ENCODE data around the gene RBBP8NL.

GRCh38 chr20:62413025-62413570 is 14.2 kb downstream of the RBBP8NL start:
- no peak for TF ChIP-seq PRDM15 (CRISPR knock-in tag; IDR thresholded peaks at IDR 0.05)
- no peak for TF ChIP-seq RORB (CRISPR knock-in tag; IDR thresholded peaks at IDR 0.05)
- TF ChIP-seq, protein P1, sequence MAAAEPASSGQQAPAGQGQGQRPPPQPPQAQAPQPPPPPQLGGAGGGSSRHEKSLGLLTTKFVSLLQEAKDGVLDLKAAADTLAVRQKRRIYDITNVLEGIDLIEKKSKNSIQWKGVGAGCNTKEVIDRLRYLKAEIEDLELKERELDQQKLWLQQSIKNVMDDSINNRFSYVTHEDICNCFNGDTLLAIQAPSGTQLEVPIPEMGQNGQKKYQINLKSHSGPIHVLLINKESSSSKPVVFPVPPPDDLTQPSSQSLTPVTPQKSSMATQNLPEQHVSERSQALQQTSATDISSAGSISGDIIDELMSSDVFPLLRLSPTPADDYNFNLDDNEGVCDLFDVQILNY (CRISPR knock-in tag; IDR thresholded peaks at IDR 0.05), result no peak
- TF ChIP-seq MXD4 (CRISPR knock-in tag; IDR thresholded peaks at IDR 0.05; ENCODE audit: borderline replicate concordance), result no peak
- TF ChIP-seq, protein P2, sequence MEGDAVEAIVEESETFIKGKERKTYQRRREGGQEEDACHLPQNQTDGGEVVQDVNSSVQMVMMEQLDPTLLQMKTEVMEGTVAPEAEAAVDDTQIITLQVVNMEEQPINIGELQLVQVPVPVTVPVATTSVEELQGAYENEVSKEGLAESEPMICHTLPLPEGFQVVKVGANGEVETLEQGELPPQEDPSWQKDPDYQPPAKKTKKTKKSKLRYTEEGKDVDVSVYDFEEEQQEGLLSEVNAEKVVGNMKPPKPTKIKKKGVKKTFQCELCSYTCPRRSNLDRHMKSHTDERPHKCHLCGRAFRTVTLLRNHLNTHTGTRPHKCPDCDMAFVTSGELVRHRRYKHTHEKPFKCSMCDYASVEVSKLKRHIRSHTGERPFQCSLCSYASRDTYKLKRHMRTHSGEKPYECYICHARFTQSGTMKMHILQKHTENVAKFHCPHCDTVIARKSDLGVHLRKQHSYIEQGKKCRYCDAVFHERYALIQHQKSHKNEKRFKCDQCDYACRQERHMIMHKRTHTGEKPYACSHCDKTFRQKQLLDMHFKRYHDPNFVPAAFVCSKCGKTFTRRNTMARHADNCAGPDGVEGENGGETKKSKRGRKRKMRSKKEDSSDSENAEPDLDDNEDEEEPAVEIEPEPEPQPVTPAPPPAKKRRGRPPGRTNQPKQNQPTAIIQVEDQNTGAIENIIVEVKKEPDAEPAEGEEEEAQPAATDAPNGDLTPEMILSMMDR (IDR thresholded peaks at IDR 0.05), result no peak
- TF ChIP-seq ZNF232 (CRISPR knock-in tag; IDR thresholded peaks at IDR 0.05), result no peak

Data from WTC11 (cell line).